Stimulated activated naive CD8-positive, alpha-beta T cell treated with anti-CD3 and anti-CD28 coated beads, Interleukin-15, Interleukin-2, amounts not matched to agents 100 ng/mL and 50 ng/mL, for 24 hours (primary cell): ENCODE measurements around the gene PGRMC2.

Experiments used
- H3K27ac Mint-ChIP-seq: one replicate; pipeline ENCODE4 v1.8.0; 2021; ENCODE audit warnings: mild to moderate bottlenecking, mixed read lengths
- H3K27me3 Mint-ChIP-seq: one replicate; pipeline ENCODE4 v1.8.0; 2021; ENCODE audit warnings: mixed read lengths
- H3K36me3 Mint-ChIP-seq: one replicate; pipeline ENCODE4 v1.8.0; 2021; ENCODE audit warnings: low read depth, mixed read lengths
- H3K4me1 Mint-ChIP-seq: one replicate; pipeline ENCODE4 v1.8.0; 2021; ENCODE audit warnings: low read depth, mixed read lengths
- H3K4me3 Mint-ChIP-seq: one replicate; pipeline ENCODE4 v1.8.0; 2021; ENCODE audit warnings: mild to moderate bottlenecking, mixed read lengths
- H3K9me3 Mint-ChIP-seq: one replicate; pipeline ENCODE4 v1.8.0; 2021; ENCODE audit warnings: mixed read lengths

PGRMC2 gene

DNA sequence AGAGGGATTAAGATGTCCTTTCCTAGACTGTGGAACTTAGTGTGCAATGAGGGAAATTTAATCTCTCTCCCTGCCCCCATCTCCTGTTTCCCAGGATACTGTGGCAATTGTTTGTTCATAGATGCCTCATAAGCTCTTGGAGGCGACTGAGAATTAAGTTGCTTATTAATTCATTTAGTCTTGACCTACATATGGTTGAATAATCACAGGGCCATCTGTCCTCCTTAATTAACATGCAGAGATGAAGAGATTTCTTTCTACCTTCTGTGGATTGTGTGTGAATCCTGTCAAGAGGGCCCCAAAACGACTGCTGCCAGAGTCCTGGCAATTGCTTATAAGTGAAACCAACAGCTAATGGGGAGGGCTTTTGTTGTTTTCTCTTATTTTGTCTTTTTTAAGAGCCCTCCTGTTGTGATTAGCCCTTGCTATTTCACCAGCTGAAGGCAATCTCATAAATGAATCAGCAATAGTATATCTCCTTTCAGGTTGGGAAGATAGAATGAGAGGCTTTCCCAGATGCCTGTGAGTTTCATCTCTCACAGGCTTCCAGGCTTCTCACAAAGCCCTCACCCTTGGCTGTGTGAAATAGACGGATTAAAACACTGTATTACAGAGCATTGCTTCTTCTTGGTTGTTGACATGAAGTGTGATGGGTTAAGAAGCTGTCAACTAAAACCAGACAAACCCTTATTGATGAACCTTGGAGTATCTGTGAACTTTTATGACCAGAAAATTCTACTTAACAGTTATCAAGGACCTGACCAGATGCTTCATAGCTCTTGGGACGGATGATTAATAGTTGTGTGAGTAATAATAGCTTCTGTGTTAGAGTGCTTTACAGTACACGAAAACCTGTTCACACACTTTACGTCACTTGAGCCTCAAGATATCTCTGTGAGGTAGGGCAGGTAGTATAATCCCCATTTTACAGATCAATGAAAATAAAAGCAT lies 58.5 kb downstream of the PGRMC2 start:
- Mint-ChIP-seq H3K4me3 (no peak overlapping the region), H3K27ac (no peak overlapping the region), H3K9me3 (no peaks in the 10 kb centered on the region), H3K4me1 (no peaks in the 10 kb centered on the region), H3K36me3 (no peaks in the 10 kb centered on the region), H3K27me3 (peaks cover 4% of the 10 kb centered on the region)

DNA sequence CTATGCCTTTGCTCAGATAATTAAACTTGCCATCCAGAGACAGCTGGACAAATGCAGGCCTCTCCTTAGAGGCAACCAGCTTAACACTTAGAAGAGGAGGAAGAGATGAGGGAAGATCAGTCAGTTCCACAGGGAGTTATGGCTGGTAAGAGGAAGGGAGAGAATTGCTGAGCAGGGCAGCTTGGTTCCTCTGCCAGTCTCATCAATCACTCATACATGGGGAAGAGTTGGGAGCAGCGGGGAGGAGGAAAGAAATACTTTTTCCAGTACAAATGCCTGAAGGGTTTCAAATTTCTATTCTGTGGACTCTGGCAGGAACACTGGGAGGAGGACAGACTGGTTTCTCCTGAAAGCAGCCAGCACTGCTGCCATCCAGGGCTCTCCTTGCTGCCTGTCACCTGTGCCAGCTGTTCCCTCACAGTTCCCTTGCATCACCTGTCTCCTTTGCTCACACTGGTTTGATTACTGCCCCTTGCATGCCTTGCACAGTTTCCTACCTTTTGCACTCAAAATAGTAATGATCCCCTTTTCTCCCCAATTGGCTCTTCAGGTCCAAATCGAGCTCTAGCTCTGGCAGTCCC lies 59.5 kb downstream of the PGRMC2 start:
- no peaks in the 10 kb centered on the region for H3K4me1 Mint-ChIP-seq
- no peaks in the 10 kb centered on the region for H3K9me3 Mint-ChIP-seq
- H3K4me3 Mint-ChIP-seq = no peak overlapping the region
- peaks cover 4% of the 10 kb centered on the region for H3K27me3 Mint-ChIP-seq
- no peak overlapping the region for H3K27ac Mint-ChIP-seq
- no peaks in the 10 kb centered on the region for H3K36me3 Mint-ChIP-seq

DNA sequence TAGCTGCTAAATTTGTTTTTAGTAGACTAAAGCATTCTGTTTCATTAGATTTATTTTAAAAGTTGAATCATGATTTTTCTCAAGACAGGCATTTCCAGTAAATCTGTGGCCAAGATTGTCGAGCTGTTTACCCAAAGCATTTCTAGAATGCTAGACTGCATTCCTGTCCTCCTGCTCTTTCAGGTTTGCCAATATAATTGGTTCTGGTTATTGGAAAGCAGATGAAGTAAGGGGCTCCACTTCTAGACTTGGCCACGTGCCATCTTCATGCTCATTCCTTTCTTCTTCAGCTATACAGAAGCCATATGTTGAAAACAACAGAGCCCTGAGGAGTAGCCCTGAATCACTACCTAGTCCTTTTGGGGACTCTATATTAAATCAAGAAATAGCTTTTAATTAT lies 62.5 kb downstream of the PGRMC2 start:
- no peak overlapping the region for H3K4me3 Mint-ChIP-seq
- no peaks in the 10 kb centered on the region for H3K9me3 Mint-ChIP-seq
- no peaks in the 10 kb centered on the region for H3K4me1 Mint-ChIP-seq
- H3K27me3 Mint-ChIP-seq = peaks cover 4% of the 10 kb centered on the region
- H3K27ac Mint-ChIP-seq = no peak overlapping the region
- no peaks in the 10 kb centered on the region for H3K36me3 Mint-ChIP-seq

DNA sequence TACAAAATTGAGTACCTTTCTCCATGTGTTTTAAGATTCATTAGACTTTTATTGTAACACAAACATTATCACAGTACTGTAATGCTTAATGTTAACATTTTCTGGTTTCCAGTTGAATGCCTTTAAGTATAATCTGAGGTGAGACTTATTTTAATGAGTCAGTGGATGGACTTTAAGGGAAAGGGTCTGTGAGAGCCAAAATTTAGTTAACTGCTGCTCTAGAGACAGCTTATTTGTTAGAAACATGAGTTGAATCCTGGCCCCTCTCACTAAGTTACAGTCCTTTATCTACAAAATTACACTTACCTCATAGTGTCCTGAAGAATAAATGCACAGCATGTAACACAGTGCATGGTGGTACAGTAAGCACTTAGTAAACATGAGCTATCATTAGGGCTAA lies 66.0 kb downstream of the PGRMC2 start:
- Mint-ChIP-seq H3K27me3 (peaks cover under 1% of the 10 kb centered on the region), H3K9me3 (no peaks in the 10 kb centered on the region), H3K36me3 (no peaks in the 10 kb centered on the region), H3K4me3 (no peak overlapping the region), H3K27ac (no peak overlapping the region), H3K4me1 (no peaks in the 10 kb centered on the region)

DNA sequence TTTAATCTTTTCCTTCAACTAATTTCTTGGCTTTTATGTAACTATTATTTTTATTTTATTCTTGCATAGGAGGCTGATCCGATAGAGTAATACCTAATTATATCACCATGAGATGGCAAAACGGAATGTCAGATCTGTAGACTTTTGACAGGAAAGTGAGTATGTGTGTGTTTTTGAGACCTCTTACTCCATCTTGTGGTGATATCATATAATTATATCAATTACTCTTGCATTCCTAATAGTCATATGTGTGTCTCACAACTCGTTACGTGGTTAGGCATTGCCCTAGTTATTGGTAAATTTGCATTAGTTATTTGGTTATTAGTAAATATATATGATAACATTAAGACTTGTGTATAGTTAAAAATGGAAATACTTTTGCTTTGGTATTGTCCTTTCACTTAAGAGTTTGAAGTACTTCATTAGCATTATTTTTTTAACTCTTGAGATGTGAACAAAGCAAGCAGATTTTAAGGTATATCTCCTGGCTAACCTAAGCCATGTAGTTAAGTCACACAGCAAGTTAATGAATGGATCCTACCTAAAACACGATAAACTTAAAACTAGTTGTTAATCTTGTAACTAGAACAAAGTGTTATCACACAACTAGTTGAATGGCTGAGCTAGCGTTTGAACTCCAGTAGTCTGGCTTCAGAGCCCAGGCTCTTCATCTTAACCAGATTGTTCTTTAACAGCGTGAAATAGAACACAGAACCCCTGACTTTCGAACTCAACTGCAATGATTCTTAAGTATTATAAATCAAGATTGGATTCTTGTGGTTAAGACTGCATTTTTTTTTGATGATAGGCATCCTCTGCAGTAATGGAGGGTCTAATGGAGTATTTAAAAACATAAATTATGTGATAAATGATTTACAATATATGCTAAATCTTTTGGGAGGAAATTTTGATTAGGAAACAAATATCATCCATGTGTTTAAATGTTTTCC lies 67.1 kb downstream of the PGRMC2 start:
- Mint-ChIP-seq H3K4me1 (no peaks in the 10 kb centered on the region), H3K36me3 (no peaks in the 10 kb centered on the region), H3K27me3 (no peaks in the 10 kb centered on the region), H3K4me3 (no peak overlapping the region), H3K9me3 (no peaks in the 10 kb centered on the region), H3K27ac (no peak overlapping the region)
